Measurements from ENCODE around the gene ABHD6. TPM values are rescaled to one million over a fixed set of nuclear protein-coding genes. Genes with fewer than 3 reads are reported as not detected.
"Not testable (repeated sequence)": the region's sequence is repeated elsewhere in the genome, so short reads cannot be mapped to it uniquely, and the experiment has no call there.

The ABHD6 gene
- polyA plus RNA-seq, 4 donors = 7.6 to 11.7 (median 9.6) TPM

GRCh38 chr3:58207954-58208353 lies 29.6 kb upstream of the ABHD6 start:
- no peak for DNase-seq (ENCODE audit: low read depth in 4 of 4, low spot score in 3 of 4)

GRCh38 chr3:58209933-58210332 lies 27.7 kb upstream of the ABHD6 start:
- no peak for DNase-seq (ENCODE audit: low read depth in 4 of 4, low spot score in 3 of 4)

GRCh38 chr3:58210761-58211460 lies 26.7 kb upstream of the ABHD6 start, which contains the start of gene DNASE1L3:
DNASE1L3 (minus strand) TSS chr3:58210972; CDS start chr3:58210906, 66 bp downstream.
- DNase-seq (ENCODE audit: low read depth in 4 of 4, low spot score in 3 of 4) = no peak

- DNase-seq (ENCODE audit: low read depth in 4 of 4, low spot score in 3 of 4) = no peak
These were observed 22.9 kb upstream of the ABHD6 start for GRCh38 chr3:58214484-58215316.

GRCh38 chr3:58215317-58216025 lies 22.1 kb upstream of the ABHD6 start:
- no peak for DNase-seq (ENCODE audit: low read depth in 4 of 4, low spot score in 3 of 4)

GRCh38 chr3:58216496-58217195 lies 20.9 kb upstream of the ABHD6 start:
- DNase-seq (ENCODE audit: low read depth in 4 of 4, low spot score in 3 of 4) = no peak

- no peak for DNase-seq (ENCODE audit: low read depth in 4 of 4, low spot score in 3 of 4)
These were observed 20.3 kb upstream of the ABHD6 start for GRCh38 chr3:58217209-58217811.

GRCh38 chr3:58218904-58219303 lies 18.7 kb upstream of the ABHD6 start:
- DNase-seq (ENCODE audit: low read depth in 4 of 4, low spot score in 3 of 4) = no peak

GRCh38 chr3:58222161-58222724 lies 15.3 kb upstream of the ABHD6 start:
- DNase-seq (ENCODE audit: low read depth in 4 of 4, low spot score in 3 of 4) = no peak

GRCh38 chr3:58223855-58224254 lies 13.7 kb upstream of the ABHD6 start:
- no peak for DNase-seq (ENCODE audit: low read depth in 4 of 4, low spot score in 3 of 4)

GRCh38 chr3:58227933-58228332 lies 9.7 kb upstream of the ABHD6 start:
- DNase-seq (ENCODE audit: low read depth in 4 of 4, low spot score in 3 of 4) = not testable (repeated sequence)

- DNase-seq (ENCODE audit: low read depth in 4 of 4, low spot score in 3 of 4) = no peak
These were observed 6.6 kb upstream of the ABHD6 start for GRCh38 chr3:58230876-58231552.

- DNase-seq (ENCODE audit: low read depth in 4 of 4, low spot score in 3 of 4) = no peak
These were observed 5.9 kb upstream of the ABHD6 start for GRCh38 chr3:58231666-58232065.

GRCh38 chr3:58234516-58234931 lies 3.1 kb upstream of the ABHD6 start:
- DNase-seq (ENCODE audit: low read depth in 4 of 4, low spot score in 3 of 4) = no peak

GRCh38 chr3:58235970-58236369 lies 1.6 kb upstream of the ABHD6 start:
- no peak for DNase-seq (ENCODE audit: low read depth in 4 of 4, low spot score in 3 of 4)

GRCh38 chr3:58236527-58237237 lies 910 bp upstream of the ABHD6 start:
- no peak for DNase-seq (ENCODE audit: low read depth in 4 of 4, low spot score in 3 of 4)

- DNase-seq (ENCODE audit: low read depth in 4 of 4, low spot score in 3 of 4) = no peak
These were observed 519 bp downstream of the ABHD6 start for GRCh38 chr3:58237941-58238681.

GRCh38 chr3:58238830-58239229 lies 1.2 kb downstream of the ABHD6 start:
- no peak for DNase-seq (ENCODE audit: low read depth in 4 of 4, low spot score in 3 of 4)
